HEK293T (cell line): Measurements from ENCODE around the gene AKAP6.

Experiments
- BHLHE40 ChIP-seq: fragments of 450-650 bp; IDR thresholded peaks from 2 replicates; pipeline ENCODE4 v1.6.1; 2016; ENCODE audit warnings: mild to moderate bottlenecking, moderate library complexity, borderline replicate concordance
- FOXA1 ChIP-seq: fragments of 450-650 bp; IDR thresholded peaks from 2 replicates; pipeline ENCODE4 v1.6.1; 2016; ENCODE audit warnings: mild to moderate bottlenecking
- FOXM1 ChIP-seq: fragments of 450-650 bp; IDR thresholded peaks from 2 replicates; pipeline ENCODE4 v1.6.1; 2017; ENCODE audit warnings: mild to moderate bottlenecking, borderline replicate concordance
- L3MBTL2 ChIP-seq: fragments of 450-650 bp; conservative IDR thresholded peaks from 2 replicates; pipeline ENCODE4 v1.6.1; 2016; ENCODE audit warnings: mild to moderate bottlenecking
- LEF1 ChIP-seq: fragments of 450-650 bp; IDR thresholded peaks from 2 replicates; pipeline ENCODE4 v1.6.1; 2017; ENCODE audit warnings: mild to moderate bottlenecking, borderline replicate concordance
- SP1 ChIP-seq: fragments of 450-650 bp; IDR thresholded peaks from 2 replicates; pipeline ENCODE4 v1.6.1; 2017
- TARDBP ChIP-seq: fragments of 450-650 bp; IDR thresholded peaks from 2 replicates; pipeline ENCODE4 v1.6.1; 2016

- TF ChIP-seq TARDBP (no peak), BHLHE40 (no peak), LEF1 (no peak), L3MBTL2 (no peak), FOXA1 (no peak), FOXM1 (no peak), SP1 (no peak)
Observed at GRCh38 chr14:32329146-32329545, at the start of gene AKAP6.
